Measurements from ENCODE around the gene NDRG2.
"Not testable (repeated sequence)": the region's sequence is repeated elsewhere in the genome, so short reads cannot be mapped to it uniquely, and the experiment has no call there.

Gene NDRG2

GRCh38 chr14:21003788-21004346, 21.0 kb downstream of the NDRG2 start:
- no peak for DNase-seq

DNA sequence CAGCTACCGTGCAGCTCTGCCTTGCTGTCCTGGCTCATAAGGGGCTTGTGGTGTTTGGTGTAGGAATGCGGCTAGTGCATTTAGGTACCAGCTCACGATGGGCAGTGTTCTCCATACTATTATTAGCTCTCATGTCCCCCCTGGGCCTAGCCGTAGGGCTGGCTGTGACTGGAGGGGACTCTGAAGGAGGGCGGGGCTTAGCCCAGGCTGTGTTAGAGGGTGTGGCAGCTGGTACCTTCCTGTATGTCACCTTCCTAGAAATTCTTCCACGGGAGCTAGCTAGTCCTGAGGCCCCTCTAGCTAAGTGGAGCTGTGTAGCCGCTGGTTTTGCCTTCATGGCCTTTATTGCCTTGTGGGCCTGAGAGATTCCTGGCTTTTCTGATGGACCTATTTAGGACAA, 23.6 kb downstream of the NDRG2 start:
- no peak for DNase-seq

- no peak for DNase-seq
Observed at GRCh38 chr14:20999591-20999990, 25.3 kb downstream of the NDRG2 start.

DNA sequence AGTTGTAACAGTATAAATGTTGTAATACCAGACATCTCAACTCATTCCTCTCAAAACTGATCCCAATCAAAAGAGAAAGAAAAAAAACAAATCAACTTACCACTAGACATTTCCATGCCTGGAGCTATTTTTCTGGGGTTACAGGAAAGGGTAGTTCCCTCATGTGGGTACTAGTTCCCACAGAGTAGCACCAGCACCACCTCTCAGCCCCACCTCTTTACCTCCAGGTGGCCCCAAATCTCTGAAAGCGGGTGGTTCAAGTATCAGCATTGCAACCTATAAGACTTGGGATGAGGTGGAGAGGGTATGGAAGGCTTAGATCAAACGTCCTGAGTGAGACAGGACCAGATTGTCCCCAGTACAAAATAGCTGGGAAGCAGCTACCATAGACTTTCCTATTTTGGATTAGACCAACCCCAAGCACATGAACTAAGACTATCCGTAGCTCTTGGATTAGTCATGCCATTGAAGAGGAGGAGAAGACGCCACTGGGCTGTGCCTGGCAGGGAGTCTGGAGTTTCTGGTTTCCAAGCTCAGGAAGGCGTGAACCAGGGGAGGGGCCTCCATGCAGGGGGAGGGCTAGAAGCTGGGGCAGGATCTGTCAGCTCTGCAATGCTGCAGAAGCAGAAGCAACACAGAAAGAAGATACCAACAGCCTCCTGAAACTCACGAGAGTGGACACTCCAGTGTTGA, 26.0 kb downstream of the NDRG2 start, which contains the start of gene SLC39A2:
Gene SLC39A2 (plus strand): TSS at position 620 of the 693 bp plus-strand sequence. CDS start 154 bp downstream, outside the sequence.
- no peak for DNase-seq

DNA sequence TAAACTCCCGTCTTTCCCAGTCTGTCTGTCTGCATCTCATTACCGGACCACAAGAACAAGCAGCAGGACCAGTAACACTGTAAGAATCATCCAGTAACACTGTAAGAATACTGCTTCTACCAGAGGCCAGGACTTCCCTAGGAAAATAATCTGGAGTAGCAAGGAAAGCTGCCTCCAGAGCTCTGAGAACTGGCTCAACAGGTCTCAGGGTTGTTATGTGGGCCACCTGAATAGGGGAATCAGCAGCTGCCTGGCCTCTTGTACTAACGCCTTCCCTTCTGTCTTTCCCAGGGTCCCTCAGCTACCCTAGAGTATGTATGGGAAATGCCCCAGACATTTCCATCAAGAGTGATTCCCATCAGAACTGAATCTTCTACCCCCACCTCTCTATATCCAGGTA, 26.7 kb downstream of the NDRG2 start:
- DNase-seq: no peak

- DNase-seq: no peak
Observed at GRCh38 chr14:20997564-20997963, 27.3 kb downstream of the NDRG2 start.

GRCh38 chr14:20997115-20997514, 27.7 kb downstream of the NDRG2 start:
- DNase-seq: no peak

- no peak for DNase-seq
Observed at GRCh38 chr14:20996521-20996920, 28.3 kb downstream of the NDRG2 start.

DNA sequence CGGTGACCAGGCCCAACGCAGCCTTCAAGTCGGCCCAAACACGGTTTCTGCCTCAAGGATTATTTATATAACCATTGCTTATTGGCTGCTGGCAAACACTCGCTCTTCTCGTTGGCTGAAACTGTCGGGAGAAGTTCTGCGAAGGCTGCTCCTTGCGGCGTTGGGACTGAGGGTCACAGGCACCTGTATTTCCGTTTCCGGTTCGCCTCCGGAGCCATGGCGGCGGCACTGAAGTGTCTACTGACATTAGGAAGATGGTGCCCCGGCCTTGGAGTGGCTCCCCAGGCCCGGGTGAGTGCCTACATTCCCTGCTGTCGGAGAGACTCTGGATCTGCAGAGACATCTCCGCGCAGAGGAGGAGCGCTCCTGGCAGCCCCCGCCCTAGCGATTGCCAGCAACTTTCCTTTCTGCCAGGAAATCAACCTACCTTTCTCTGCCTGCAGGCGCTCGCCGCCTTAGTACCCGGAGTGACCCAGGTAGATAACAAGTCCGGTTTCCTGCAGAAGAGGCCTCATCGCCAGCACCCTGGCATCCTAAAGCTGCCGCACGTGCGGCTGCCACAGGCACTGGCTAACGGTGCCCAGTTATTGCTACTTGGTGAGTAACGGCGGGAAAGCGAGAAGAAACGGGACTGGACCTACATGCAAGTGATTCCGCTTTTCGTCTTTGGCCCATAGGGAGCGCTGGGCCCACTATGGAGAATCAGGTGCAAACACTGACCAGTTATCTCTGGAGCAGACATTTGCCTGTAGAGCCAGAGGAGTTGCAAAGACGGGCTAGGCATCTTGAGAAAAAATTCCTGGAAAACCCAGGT, 34.9 kb downstream of the NDRG2 start, which contains the start of gene METTL17:
Gene METTL17 (plus strand): TSS at position 194 of the 814 bp plus-strand sequence. CDS start 23 bp downstream, at position 217.
- peak; percentile 86 to 90 for DNase-seq

GRCh38 chr14:20989471-20989786, 35.4 kb downstream of the NDRG2 start:
- no peak for DNase-seq

- DNase-seq: no peak
Observed at GRCh38 chr14:20988717-20989470, 36.0 kb downstream of the NDRG2 start.

- no peak for DNase-seq
Observed at GRCh38 chr14:20986811-20987210, 38.0 kb downstream of the NDRG2 start.

- DNase-seq: not testable (repeated sequence)
Observed at GRCh38 chr14:20985650-20986049, 39.2 kb downstream of the NDRG2 start.

DNA sequence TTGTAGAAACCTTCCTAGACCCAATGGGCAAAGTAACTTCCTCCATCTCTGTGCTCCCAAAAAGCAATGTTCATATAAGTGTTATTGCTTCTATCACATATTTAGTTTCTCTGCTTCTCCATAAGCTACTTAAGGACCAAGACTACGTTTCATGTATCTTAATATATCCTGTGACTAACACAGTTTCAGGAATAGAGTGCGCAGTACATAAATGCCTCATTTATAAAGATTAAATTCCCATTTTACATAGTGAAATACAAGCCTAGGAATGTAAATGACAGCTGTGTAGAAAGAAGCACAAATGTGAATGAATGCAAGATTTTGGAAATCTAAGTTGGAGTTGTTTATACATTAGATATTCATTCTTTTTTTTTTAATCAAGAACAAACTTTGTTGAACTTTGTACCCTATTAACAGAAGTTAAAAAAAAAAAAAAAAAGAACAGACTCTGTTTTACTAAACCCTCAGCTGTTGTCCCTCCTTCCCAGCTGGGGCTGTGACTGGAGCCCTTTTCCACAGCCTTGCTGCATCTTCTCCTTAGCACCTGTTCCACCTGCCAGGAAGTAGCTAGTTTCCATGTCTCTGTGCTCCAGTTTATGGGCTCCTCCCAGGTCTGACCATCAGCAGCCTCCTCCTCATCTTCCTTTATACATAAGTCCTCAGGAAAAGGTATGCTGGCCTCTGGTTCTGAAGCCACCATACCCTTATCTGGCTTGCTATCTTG, 42.1 kb downstream of the NDRG2 start:
- DNase-seq: no peak

GRCh38 chr14:20980906-20981305, 44.0 kb downstream of the NDRG2 start:
- DNase-seq: no peak

DNA sequence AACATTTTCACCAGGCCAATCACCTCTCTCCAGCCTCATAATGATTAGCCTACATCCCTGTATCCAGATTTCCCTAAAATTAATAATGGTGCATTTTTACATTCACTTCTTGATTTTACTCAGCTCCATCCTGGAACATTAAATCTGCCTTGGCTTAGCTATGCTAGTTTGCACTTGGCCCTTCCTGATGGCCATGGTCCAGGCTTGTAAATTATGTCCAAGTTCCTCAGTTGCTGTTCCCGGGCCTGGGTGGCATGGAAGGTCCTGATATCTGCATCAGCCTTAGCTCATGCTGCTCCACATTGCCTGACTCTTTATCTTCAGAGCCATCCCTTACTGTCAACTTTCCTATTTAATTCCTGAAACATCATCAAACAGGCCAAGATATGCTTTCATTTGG, 46.2 kb downstream of the NDRG2 start:
- no peak for DNase-seq

DNA sequence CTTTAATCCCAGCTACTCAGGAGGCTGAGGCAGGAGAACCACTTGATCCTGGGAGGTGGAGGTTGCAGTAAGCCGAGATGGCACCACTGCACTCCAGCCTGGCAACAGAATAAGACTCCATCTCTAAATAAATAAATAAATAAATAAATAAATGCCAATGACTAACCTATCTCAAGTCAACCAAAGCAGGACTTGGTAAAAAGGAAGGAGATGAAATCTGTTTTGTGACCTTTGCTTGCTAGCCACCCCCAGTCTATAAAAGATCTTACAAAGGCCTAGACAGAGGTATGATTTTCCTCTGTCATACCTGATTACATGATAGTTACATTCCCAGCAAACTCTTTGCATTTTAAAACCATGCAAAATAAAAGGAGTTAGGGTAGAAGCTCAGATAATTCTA, 48.6 kb downstream of the NDRG2 start:
- DNase-seq: no peak

- DNase-seq: no peak
Observed at GRCh38 chr14:20973501-20973900, 51.4 kb downstream of the NDRG2 start.

GRCh38 chr14:20971705-20972021, 53.2 kb downstream of the NDRG2 start:
- DNase-seq: no peak

DNA sequence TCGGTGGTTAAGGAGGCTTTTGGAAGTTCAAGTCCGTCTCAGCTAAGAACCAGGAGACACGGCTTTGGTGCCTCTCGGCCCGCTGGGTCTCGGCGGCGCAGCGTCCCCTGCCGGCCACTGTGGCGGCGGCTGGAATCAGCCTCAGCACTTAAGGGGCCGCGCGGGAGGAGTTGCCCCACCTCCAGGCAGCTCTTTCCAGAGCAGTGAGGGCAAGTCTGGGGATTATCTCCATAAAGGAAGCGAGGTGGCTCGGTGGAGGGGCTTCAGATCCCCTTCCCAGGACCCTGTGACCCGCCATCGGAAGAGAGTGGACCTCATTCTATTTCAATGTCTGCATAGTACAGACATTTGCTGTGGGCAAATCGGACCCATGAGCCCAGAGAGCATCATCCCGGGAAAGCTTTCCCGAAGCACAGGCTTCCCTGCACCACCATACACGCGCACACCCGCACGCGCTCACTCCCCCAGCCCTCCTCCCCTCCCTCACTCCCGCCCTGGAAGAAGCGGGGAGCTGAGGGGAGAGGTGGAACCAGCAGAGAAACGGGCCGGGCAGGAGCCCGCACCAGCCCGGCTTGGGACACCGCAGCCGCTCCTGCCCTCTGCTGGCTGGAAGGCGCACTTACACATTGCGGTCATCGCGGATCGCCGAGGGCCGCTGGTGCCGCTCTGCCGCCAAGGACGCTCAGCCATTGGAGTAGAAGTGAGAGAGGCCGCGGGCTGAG, 53.7 kb downstream of the NDRG2 start:
- DNase-seq: peak; percentile 76 to 85

GRCh38 chr14:20970647-20970982, 54.2 kb downstream of the NDRG2 start:
- no peak for DNase-seq

DNA sequence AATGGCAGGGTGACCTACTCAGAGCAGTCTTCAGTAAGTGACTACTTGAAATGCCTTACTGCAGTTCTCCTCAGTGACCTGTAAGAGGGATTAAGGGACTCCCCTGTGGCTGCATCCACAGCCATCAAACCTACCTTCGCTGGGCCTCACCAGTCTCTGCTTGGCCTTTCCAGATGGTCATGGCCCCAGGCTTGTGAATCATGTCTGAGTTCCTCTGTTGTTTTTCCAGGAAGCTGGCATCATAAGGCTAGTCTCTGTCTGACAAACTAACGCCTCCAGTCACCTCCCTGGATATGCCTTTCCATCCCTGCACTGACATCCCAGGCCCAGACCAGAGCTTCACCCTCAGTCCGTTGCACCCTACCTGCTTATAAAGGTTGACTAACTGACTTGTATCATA, 55.5 kb downstream of the NDRG2 start:
- DNase-seq: no peak

All from CD4-positive, alpha-beta T cell treated with Interferon alpha-2 for 1 hour (primary cell).